ENCODE data around the gene WIPF1.
A peak's percentile ranks its signal among the peaks of the same experiment; 100 is the strongest.

Gene WIPF1

GRCh38 chr2:174623106-174623637 is 25.6 kb upstream of the WIPF1 start:
- DNase-seq (ENCODE audit: low read depth in 2 of 2): no peak

DNA sequence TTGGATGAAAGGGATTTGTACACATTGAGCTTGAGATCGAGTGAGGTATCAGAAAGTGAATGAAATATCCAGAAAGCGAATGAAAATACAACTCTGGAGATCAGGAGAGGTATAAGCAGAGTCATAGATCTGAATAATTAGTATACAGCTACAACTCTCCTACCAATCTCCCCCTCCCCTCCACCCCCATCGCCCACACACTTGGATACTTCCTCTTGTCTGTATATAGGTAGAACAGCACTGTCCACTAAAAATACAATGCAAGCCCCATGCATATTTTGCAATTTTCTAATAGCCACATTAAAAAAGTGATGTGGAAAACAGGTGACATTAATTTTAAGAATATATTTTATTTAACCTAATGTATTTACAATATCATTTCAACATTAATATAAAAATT is 23.7 kb upstream of the WIPF1 start:
- DNase-seq (ENCODE audit: low read depth in 2 of 2): no peak

DNA sequence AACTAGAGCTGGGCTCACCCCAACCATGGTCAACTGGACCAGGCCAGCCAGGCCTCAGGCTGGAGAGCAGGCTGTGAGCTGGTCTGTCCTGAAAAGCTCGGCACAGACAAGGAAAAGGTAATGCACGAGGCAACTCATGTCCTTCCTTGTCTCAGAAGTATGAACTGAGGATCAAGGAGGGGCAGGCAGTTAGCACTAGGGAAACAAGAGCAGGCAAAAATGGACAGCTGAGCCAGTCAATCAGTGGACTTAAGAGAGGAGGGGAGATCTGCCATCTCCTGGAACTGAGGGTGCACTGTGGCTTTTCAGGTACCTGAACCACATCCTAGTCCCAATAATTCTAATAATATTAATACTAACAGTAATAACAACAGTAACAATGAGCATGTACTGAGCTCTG is 20.6 kb upstream of the WIPF1 start:
- DNase-seq (ENCODE audit: low read depth in 2 of 2): no peak

DNA sequence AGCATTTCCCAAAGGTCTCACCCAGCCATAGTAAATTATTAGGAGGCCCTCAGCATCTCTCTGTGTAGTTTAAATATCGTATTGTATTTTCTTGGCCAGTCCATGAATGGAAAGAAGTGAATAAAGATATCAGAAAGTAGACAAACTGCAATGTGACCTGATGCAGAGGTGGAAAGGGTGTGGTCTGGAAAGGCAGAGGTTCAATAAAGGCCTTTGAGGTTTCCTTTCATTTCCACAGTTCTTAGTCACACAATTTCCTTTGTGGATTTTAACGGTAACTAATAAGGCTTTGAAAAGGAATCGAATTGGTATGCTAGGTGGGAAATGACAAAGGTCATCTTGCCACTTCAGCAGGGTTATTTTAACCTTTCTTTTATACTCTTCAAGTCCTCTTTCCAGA is 20.1 kb upstream of the WIPF1 start:
- no peak for DNase-seq (ENCODE audit: low read depth in 2 of 2)

- no peak for DNase-seq (ENCODE audit: low read depth in 2 of 2)
Observed at GRCh38 chr2:174617120-174617519, 19.5 kb upstream of the WIPF1 start.

DNA sequence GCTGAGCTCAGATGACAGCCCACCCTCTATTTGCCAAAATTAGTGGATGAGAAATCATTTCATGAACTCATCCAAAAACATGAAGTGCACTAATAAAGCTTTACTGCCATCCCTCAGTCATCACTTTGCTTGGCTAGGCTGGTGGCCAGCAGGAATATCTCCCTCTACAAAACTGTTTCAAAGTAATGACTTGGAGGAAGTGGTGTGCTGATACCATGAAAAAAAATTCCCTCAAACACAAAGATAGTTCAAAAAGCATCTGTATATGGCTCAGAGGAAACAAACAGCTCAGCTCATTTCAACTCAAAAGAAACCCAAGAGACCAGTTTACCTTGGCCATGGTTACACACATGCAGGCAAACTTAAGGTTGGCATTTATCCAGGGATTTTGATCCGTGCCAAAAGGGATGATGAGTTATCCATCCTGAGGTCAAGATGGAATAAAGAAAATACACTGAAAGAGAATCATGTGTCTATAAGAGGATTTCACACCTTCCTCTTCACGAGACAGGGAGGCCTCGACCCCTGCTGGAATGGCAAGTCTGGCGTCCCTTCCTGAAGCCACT is 18.4 kb upstream of the WIPF1 start:
- DNase-seq (ENCODE audit: low read depth in 2 of 2): no peak

- no peak for DNase-seq (ENCODE audit: low read depth in 2 of 2)
Observed at GRCh38 chr2:174614261-174614660, 16.7 kb upstream of the WIPF1 start.

GRCh38 chr2:174613531-174613930 is 15.9 kb upstream of the WIPF1 start:
- DNase-seq (ENCODE audit: low read depth in 2 of 2): no peak

GRCh38 chr2:174612970-174613369 is 15.4 kb upstream of the WIPF1 start:
- DNase-seq (ENCODE audit: low read depth in 2 of 2): no peak

DNA sequence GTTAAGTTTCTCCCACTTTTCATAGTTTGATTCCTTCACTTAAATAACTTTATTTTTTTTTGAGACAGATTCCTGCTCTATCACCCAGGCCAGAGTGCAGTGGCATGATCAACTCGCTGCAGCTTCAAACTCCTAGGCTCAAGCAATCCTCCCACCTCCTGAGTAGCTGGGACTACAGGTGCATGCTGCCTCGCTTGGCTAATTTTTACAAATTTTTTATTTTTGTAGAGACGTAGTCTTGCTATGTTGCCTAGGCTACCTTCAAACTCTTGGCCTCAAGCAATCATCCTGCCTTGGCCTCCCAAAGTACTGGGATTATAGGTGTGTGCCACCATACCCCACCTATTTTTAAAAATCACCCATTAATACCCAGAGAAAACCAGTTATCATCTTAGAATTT is 14.2 kb upstream of the WIPF1 start:
- DNase-seq (ENCODE audit: low read depth in 2 of 2): no peak

GRCh38 chr2:174611006-174611405 is 13.4 kb upstream of the WIPF1 start:
- no peak for DNase-seq (ENCODE audit: low read depth in 2 of 2)

- DNase-seq (ENCODE audit: low read depth in 2 of 2): no peak
Observed at GRCh38 chr2:174610243-174610995, 12.8 kb upstream of the WIPF1 start.

DNA sequence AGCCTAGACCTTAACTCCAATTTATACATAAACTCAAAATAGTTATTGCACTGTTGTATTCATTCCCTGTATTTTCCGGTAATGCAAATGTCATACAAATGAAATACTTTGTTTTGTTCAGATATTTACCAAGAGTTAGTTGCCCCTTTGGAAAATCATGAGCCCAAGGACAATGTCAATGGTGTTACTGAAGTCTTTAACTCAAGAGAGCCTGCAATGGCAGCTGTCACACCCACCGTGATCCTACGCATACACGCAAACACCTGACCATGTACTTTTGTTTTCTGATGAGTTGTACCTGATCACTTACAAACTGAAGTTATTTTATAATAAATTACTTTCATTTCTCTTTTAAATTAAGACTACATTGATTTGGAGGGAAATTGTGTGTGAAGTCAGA is 11.7 kb upstream of the WIPF1 start:
- no peak for DNase-seq (ENCODE audit: low read depth in 2 of 2)

DNA sequence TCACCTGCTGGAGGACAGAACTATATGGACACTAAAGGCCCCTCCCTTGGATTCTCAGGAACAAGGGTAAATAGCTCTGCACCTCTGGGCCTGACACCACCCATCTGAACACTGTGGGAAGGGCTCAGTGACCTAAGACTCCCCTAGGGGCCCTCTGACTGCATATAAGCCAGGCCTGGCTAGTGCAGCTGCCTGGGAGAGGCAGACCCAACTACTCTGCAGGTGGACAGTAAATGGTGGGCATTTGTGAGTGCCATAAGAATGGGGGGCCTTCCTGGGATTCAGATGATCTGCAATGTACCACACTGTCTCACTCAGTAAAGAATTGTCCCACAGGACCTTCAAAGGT is 11.2 kb upstream of the WIPF1 start:
- DNase-seq (ENCODE audit: low read depth in 2 of 2): no peak

GRCh38 chr2:174607989-174608865 is 10.6 kb upstream of the WIPF1 start:
- peak in 1 of 2 donors; percentile 35 for DNase-seq (ENCODE audit: low read depth in 2 of 2)

DNA sequence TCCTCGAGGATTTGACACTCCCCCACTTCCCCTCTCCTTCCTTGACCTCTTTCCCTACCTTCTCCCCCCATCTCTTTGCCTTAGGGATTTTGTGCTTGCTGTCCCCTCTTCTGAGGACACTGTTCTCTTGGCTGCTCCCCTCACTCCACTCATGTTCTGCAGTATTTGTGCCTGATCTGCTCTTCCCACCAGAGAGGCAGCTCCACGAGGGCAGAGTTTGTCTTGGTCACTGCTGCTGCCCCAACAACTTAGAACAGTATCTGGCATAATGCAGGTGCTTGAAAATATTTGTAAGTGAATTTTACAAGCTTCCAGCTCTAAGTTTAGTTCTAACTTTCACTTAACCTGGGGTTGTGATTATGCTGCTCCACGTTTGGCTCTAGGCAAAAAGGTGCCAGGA is 10.0 kb upstream of the WIPF1 start:
- DNase-seq (ENCODE audit: low read depth in 2 of 2): no peak

- DNase-seq (ENCODE audit: low read depth in 2 of 2): peak in 1 of 2 donors; percentile 32
Observed at GRCh38 chr2:174606336-174606735, 8.7 kb upstream of the WIPF1 start.

DNA sequence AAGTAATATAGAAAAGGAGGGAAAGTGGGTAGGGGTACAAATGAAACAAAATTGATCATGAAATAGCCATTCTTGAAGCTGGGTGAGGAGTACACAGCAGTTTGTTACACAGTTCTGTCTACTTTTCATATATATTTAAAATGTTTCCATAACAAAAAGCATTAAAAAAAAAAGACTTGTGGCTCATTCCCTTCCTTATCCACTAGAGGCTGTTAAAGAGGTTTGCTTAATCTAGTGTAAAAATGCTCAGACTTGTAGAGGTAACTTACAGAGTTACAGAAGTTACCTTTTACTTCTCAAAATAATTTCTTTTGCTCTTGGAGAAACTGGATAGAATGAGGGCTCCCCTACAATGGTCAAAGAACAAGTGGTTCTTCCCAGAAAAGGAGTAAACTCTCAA is 8.1 kb upstream of the WIPF1 start:
- DNase-seq (ENCODE audit: low read depth in 2 of 2): no peak

- DNase-seq (ENCODE audit: low read depth in 2 of 2): peak in 1 of 2 donors; percentile 48
Observed at GRCh38 chr2:174603280-174603679, 5.7 kb upstream of the WIPF1 start.

DNA sequence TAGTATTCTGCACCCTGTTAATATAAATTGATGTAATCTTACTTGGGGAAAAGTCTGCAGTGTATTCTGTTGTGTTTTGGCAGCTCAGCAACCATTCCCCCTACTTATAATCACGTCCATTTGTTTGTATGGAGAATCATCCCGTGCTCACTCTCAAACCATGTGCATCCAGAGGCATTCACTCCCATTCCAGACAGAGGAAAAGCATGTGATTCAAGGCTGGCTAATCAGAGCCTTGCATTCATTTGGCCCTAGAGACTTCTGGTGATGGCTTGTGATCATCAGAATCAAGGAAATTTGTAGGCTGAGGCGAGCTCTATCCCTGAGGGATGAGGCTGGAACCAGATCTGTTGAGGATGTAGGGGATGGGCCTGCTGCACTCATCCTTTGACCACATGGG is 5.1 kb upstream of the WIPF1 start:
- DNase-seq (ENCODE audit: low read depth in 2 of 2): no peak

GRCh38 chr2:174600349-174600748 is 2.7 kb upstream of the WIPF1 start:
- DNase-seq (ENCODE audit: low read depth in 2 of 2): no peak

- no peak for DNase-seq (ENCODE audit: low read depth in 2 of 2)
Observed at GRCh38 chr2:174599310-174599921, 1.8 kb upstream of the WIPF1 start.
